Activated gamma-delta T cell treated with anti-CD3 and anti-CD28 coated beads, Interleukin-2, amount 50 U/mL, for 16 hours (primary cell): ENCODE results near the gene MSH4.
"Not testable (repeated sequence)": the region's sequence is repeated elsewhere in the genome, so short reads cannot be mapped to it uniquely, and the experiment has no call there.

Experiments used
- DNase-seq: peaks from one replicate; pipeline ENCODE4 v3.0.0-alpha.2; 2020; ENCODE audit warnings: low read depth

The MSH4 gene

GRCh38 chr1:75797273-75797588 lies 549 bp downstream of the MSH4 start:
- no peak for DNase-seq

DNA sequence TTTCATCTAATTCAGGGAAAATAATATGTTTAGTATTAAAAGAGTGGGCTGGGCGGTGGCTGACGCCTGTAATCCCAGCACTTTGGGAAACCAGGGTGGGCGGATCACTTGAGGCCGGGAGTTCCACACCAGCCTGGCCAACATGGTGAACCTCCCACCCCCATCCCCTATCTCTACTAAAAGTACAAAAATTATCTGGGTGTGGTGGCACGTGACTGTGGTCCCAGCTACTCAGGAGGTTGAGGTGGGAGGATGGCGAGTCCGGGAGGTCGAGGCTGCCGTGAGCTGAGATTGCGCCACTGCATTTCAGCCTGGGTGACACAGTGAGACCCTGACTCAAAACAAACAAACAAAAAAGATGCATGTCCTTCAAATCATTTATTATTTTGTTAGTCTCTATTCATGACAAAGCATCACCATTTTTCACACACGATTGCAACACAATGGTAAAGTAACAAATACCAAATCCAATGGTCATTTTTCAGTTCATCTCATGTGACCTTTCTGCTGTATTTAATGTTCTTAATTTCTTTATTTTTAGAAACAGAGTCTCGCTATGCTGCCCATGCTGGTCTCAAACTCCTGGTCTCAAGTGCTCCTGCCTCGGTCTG lies 1.0 kb downstream of the MSH4 start:
- no peak for DNase-seq

- DNase-seq: not testable (repeated sequence)
Measured at GRCh38 chr1:75801480-75801879, 4.8 kb downstream of the MSH4 start.

DNA sequence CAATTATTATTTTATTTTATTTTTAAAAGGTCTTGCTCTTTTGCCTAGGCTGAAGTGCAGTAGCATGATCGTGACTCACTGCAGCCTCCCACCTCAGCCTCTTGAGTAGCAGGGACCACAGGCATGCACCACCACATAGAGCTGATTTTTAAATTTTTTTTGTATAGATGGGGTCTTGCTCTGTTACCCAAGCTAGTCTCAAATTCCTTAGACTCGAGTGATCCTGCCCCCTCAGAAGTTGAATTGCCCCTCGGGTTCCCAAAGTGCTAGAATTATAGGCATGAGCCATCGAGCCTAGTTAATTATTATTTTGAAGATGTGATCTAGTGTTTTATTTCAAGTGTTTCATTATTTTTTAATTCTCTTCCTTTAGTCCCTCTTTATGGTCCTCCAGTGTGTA lies 12.2 kb downstream of the MSH4 start:
- DNase-seq: no peak

DNA sequence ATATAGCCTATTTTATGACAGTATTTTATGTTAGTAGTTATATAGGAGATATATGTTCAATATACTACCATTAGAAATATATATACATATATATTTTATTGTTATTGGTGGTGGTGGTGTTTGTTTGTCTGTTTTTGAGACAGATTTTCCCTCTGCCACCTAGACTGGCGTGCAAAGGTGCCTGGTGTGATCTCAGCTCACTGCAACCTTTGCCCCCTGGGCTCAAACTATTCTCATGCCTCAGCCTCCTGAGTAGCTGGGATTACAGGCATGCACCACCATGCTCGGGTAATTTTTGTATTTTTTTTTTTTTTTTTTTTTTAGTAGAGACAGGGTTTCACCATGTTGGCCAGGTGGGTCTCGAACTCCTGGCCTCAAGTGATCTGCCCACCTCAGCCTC lies 13.4 kb downstream of the MSH4 start:
- not testable (repeated sequence) for DNase-seq

DNA sequence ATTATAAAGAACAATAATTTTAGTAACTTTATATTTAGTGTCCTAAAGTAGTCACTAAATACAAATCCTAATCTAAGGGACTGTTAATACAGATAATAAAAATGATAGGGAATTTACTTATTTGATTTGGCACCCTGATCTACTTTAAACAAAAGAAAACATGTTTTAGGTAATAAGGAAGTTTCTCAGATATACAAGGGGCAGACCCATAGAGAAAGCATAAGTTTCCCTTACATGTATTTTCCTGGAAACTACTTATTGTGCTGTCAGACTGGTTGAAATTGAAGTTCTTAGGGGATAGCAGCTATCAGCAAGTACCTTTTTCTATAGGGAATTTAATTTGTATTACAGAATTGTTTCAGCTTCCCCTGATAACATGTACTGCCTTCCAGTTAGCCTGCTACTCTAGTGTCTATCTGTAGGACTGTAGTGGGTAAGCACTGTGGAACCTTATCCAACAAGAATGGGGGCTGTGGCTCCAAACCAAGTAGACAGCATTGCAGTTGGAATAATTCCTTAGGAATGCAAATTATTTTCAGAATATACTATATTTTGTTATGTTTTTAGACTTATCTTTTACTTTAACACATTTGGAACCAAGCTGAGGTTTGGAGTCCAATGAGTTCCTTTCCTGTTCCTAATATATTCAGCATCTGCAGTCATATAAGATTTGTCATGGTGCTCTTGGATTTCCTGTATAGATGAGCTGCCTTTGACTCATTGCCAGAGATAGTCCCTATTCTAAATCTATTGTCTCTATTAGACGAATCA lies 14.7 kb downstream of the MSH4 start:
- no peak for DNase-seq

DNA sequence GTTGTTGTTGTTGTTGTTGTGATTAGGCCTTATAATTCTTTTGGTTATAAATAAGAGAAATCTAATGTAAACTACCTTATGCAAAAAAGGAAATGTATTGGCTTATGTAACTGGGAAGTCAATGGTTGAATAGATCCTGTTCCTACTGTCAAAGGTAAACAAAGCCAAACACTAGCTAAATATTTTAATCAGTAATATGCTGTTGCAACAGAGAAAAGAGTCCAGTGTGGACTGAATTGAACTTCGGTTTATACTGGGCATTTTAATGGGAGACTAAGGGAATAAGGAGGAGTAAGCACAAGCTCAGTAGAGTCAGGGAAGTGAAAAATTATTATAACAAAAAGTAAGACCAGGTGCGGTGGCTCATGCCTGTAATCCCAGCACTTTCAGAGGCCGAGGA lies 15.4 kb downstream of the MSH4 start:
- DNase-seq: no peak

GRCh38 chr1:75823596-75823995 lies 26.9 kb downstream of the MSH4 start:
- DNase-seq: not testable (repeated sequence)

DNA sequence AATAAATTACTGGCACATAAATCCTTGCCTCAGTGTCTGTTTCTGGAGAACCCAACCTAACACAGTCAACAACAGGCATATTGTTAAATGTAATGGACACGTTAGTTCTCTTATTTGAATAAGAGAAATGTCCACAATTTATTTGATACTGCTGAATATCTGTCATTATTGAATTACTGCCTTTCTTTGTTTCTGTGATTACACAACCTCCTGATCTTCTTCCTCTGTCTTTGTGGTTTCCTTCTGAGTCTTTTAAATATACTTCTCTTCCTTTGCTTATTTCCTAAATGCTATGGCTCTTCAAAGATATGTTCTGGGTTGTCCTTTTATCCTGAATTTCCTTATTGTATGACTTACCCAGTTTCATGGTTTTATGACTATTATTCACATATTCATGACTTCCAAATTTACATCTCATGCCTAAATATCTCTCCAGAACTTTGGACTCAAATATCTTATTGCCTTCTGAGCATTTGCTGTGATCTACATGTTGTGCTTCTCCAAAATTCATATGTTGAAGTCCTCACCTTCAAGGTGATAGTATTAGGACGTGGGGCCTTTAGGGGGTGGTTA lies 39.9 kb downstream of the MSH4 start:
- no peak for DNase-seq

DNA sequence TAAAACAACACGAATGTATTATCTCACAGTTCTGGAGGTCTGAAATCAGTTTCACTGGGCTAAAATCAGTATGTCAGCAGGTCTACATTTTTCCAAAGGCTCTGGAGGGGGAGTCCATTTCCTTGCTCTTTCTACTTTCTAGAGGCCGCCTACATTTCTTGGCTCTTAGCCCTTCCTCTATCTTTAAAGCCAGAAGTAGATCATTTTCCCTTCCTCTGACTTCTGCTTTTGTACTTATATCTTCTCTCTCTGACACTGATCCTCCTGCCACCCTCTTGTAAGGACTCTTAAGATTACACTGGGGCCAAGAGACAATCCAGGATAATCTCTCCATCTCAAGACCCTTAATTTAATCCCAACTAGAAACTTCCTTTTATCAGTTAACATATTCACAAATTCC lies 41.4 kb downstream of the MSH4 start:
- DNase-seq: no peak

DNA sequence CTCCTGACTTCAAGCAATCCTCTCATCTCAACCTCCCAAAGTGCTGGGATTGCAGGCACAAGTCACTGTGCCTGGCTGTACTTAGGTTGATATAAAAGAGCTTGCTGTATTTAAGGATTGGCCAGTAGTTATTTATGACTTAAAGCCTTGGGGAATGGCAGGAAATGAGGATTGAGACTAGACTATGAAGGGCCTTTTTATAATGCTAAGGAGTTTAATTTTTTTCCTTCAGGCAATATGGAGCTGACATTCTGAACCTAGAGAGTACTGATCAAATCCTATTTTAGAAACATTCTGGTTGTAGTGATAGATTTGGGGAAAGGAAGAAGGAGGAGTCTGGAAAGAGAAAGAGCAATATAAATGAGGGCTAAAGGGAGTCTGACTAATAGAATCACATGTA lies 44.7 kb downstream of the MSH4 start:
- no peak for DNase-seq

- no peak for DNase-seq
Measured at GRCh38 chr1:75845576-75845975, 48.9 kb downstream of the MSH4 start.

DNA sequence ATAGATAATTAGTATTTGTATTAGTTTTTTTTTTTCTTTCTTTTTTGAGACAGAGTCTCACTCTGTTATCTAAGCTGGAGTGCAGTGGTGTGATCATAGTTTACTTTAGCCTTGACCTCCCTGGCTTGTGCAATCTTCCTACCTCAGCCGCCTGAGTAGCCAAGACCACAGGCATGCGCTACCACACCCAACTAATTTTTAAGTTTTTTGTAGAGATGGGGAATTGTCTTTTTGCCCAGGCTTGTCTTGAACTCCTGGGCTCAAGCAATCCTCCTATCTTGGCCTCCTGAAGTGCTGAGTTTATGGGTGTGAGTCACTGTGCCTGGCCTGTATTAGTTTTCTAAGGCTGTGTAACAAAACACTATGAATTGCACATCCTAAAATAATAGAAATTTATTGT lies 58.3 kb downstream of the MSH4 start:
- DNase-seq: no peak

GRCh38 chr1:75855734-75856133 lies 59.1 kb downstream of the MSH4 start:
- no peak for DNase-seq

DNA sequence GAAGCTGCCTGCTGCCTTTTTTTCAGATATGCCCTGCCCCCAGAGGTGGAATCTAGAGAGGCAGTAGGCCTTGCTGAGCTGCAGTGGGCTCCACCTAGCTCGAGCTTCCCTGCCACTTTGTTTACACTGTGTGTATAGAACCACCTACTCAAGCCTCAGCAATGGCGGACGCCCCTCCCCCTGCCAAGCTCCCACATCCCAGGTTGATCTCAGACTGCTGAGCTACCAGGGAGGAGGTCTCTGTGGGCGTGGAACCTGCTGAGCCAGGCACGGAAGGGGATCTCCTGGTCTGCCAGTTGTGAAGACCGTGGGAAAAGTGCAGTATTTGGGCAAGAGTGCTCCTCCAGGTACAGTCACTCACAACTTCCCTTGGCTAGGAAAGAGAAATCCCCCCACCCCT lies 65.1 kb downstream of the MSH4 start:
- DNase-seq: no peak

GRCh38 chr1:75870951-75871350 lies 74.3 kb downstream of the MSH4 start:
- DNase-seq: no peak

GRCh38 chr1:75879985-75880384 lies 83.3 kb downstream of the MSH4 start:
- DNase-seq: no peak

DNA sequence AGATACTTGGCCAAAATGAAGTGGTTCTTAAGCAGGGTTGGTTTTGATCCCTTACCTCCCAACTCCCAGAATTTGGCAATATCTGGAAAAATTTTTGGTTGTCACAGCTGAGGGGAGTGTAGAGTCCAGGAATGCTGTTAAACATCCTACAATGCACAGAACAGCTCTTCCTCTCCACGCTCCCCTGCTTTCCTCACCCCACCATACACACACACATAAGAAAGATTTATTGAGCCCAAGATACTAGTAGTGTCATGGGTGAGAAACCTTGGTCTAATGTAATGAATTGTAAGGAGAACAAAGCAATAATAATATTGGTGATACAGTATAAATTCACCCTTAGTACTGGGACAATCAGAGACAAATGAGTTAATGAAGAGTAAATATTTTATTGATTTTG lies 87.8 kb downstream of the MSH4 start:
- no peak for DNase-seq

DNA sequence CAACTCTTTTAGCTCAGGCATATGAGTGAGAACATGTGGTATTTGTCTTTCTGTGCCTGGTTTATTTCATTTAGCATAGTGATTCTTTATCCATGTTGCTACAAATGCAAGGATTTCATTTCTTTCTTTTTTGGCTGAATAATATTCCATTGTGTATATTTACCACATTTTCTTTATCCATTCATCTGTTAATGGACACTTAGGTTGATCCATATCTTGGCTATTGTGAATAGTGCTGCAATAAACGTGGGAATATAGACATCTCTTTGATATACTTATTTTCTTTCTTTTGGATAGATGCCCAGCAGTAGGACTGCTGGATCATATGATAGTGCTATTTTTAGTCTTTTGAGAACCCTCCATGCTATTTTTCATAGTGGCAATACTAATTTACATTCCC lies 104.7 kb downstream of the MSH4 start:
- DNase-seq: no peak

DNA sequence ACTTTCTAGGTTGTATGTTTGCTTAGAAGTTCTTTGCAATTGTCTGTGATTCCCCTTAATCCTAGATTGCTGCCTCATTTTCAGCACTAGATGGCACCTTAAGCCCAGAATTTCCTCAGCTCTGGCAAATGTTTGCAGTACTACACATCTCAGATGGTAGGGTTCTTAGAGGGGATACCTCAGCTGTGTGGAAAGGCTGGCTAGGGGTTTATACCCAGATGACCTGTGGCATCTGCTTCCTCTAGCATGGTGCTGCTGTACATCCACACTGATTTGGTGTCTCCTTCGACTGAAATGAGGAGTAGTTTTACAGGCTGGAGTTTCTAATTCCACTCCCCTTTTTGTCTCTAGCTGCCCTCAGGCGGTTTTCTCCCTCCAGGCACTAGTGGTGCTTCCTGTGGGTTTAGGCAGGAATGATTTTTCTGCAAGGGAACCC lies 112.1 kb downstream of the MSH4 start:
- no peak for DNase-seq

DNA sequence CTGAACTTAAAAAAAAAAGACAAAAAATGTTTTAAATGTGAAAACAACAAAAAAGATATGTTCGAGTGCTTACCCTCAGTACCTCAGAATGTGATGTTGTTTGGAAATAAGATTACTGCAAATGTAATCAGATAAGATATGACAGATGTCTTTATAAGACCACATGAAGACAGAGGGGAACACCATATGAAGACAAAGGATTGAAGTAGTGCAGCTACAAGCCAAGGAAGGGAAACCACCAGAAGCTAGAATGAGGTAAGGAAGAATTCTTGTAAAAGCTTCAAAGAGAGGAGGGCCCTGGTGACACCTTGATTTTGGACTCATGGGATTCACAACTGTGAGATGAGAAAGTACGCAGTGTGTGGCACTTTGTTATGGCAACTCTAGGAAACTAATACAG lies 120.2 kb downstream of the MSH4 start:
- DNase-seq: no peak

DNA sequence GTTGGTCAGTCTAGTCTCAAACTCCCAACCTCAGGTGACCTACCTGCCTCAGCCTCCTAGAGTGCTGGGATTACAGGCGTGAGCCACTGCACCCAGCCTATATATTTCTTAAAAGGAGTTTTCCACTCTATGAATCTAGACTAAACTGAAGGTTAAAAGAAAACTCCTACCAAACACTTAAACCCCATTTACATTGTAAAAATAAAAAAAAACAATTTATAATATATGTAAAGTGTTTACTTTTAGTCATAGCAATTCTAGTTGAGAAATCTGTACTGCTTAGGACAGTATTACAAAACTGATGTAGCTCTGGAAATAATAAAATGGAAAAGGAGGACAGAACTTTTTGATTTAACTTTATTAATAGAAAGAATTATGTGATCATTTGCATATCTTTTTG lies 126.0 kb downstream of the MSH4 start:
- no peak for DNase-seq

DNA sequence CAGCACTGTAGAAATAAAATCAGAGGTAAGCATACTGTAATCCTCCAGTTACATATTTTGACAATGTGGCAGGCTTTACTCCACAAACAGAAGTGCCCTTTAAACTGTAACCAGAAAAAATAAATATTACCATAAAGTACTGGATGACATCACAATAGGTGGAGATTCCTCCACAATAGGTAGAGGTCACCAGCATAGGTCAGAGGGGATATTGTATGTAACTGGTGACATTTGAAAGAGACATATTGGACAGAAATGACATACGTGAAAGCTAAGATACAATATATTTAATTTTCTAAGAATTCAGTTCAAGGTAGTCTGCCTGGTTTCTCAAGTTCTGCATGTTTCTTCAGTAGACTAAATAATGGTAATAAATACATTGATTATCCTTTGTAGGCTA lies 135.6 kb downstream of the MSH4 start, which contains the start of gene ASB17:
ASB17 (minus strand) TSS at position 101 of the 400 bp plus-strand sequence. CDS start 113 bp downstream, outside the sequence.
- DNase-seq: no peak

DNA sequence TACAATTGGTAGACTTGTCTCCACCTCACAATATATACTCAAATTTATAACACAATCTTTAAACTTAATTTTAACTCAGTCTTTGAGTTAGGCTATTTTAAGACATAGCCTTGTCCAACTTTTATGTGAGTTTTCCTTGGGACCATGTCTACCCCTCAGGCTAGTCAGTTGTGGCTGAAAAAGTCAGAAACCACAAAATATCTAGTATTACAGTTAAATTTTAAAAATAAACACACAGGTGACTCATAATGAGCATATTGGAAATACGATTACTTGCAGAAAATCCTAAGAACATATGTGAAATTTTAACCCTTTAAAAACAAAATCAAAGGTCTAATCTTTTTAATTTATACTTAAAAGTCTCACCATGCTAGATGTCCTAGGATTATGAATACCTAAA lies 140.4 kb downstream of the MSH4 start:
- DNase-seq: no peak
